ENCODE results near the gene TRIM3. TPM values are rescaled to one million over a fixed set of nuclear protein-coding genes. Genes with fewer than 3 reads are reported as not detected.

The TRIM3 gene
- total and polyA plus RNA-seq, 2 of the 8 experiments (the other 6 are each of a cell fraction or from before 2014, with no cell fraction given): 10.7 to 14.3 TPM

DNA sequence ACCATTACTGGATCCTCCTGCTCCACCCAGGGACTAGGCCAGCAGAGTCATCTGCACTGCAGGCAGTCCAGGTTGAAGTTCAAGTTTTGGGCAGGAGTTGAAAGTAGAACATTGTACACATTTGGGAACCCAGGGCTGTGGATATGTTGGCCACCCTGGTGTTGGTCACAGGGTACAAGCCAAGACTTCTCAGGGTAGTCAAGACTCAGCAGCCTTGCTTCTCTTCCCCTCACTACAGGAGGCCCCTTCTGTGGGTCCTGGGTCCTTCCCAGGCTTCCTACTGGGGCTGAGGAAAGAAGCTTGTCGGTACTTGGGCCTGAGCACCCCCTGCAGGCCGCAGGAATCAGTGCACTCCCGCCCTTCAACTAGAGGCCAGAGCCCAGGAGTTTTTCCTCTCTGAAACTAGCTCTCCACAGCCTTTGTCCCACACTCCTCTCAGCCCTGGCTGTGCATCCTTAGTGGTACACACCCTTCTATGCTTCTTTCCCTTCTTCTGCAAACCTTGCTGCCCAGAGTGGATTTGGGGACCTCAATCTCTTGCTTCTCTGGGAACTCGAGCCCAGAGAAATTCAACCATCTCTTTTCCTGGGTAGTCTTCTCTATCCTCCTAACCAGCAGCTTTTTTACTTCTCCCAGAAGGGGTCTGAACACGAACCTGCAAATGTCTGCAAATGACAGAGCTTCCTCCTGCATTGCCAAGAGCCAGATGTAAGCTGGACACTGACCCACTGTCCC lies 30.3 kb downstream of the TRIM3 start (continued):
- TF ChIP-seq, protein P1, sequence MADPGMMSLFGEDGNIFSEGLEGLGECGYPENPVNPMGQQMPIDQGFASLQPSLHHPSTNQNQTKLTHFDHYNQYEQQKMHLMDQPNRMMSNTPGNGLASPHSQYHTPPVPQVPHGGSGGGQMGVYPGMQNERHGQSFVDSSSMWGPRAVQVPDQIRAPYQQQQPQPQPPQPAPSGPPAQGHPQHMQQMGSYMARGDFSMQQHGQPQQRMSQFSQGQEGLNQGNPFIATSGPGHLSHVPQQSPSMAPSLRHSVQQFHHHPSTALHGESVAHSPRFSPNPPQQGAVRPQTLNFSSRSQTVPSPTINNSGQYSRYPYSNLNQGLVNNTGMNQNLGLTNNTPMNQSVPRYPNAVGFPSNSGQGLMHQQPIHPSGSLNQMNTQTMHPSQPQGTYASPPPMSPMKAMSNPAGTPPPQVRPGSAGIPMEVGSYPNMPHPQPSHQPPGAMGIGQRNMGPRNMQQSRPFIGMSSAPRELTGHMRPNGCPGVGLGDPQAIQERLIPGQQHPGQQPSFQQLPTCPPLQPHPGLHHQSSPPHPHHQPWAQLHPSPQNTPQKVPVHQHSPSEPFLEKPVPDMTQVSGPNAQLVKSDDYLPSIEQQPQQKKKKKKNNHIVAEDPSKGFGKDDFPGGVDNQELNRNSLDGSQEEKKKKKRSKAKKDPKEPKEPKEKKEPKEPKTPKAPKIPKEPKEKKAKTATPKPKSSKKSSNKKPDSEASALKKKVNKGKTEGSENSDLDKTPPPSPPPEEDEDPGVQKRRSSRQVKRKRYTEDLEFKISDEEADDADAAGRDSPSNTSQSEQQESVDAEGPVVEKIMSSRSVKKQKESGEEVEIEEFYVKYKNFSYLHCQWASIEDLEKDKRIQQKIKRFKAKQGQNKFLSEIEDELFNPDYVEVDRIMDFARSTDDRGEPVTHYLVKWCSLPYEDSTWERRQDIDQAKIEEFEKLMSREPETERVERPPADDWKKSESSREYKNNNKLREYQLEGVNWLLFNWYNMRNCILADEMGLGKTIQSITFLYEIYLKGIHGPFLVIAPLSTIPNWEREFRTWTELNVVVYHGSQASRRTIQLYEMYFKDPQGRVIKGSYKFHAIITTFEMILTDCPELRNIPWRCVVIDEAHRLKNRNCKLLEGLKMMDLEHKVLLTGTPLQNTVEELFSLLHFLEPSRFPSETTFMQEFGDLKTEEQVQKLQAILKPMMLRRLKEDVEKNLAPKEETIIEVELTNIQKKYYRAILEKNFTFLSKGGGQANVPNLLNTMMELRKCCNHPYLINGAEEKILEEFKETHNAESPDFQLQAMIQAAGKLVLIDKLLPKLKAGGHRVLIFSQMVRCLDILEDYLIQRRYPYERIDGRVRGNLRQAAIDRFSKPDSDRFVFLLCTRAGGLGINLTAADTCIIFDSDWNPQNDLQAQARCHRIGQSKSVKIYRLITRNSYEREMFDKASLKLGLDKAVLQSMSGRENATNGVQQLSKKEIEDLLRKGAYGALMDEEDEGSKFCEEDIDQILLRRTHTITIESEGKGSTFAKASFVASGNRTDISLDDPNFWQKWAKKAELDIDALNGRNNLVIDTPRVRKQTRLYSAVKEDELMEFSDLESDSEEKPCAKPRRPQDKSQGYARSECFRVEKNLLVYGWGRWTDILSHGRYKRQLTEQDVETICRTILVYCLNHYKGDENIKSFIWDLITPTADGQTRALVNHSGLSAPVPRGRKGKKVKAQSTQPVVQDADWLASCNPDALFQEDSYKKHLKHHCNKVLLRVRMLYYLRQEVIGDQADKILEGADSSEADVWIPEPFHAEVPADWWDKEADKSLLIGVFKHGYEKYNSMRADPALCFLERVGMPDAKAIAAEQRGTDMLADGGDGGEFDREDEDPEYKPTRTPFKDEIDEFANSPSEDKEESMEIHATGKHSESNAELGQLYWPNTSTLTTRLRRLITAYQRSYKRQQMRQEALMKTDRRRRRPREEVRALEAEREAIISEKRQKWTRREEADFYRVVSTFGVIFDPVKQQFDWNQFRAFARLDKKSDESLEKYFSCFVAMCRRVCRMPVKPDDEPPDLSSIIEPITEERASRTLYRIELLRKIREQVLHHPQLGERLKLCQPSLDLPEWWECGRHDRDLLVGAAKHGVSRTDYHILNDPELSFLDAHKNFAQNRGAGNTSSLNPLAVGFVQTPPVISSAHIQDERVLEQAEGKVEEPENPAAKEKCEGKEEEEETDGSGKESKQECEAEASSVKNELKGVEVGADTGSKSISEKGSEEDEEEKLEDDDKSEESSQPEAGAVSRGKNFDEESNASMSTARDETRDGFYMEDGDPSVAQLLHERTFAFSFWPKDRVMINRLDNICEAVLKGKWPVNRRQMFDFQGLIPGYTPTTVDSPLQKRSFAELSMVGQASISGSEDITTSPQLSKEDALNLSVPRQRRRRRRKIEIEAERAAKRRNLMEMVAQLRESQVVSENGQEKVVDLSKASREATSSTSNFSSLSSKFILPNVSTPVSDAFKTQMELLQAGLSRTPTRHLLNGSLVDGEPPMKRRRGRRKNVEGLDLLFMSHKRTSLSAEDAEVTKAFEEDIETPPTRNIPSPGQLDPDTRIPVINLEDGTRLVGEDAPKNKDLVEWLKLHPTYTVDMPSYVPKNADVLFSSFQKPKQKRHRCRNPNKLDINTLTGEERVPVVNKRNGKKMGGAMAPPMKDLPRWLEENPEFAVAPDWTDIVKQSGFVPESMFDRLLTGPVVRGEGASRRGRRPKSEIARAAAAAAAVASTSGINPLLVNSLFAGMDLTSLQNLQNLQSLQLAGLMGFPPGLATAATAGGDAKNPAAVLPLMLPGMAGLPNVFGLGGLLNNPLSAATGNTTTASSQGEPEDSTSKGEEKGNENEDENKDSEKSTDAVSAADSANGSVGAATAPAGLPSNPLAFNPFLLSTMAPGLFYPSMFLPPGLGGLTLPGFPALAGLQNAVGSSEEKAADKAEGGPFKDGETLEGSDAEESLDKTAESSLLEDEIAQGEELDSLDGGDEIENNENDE (IDR thresholded peaks at IDR 0.05; ENCODE audit: insufficient replicate concordance, low read length): no peak
- TF ChIP-seq, protein P2, sequence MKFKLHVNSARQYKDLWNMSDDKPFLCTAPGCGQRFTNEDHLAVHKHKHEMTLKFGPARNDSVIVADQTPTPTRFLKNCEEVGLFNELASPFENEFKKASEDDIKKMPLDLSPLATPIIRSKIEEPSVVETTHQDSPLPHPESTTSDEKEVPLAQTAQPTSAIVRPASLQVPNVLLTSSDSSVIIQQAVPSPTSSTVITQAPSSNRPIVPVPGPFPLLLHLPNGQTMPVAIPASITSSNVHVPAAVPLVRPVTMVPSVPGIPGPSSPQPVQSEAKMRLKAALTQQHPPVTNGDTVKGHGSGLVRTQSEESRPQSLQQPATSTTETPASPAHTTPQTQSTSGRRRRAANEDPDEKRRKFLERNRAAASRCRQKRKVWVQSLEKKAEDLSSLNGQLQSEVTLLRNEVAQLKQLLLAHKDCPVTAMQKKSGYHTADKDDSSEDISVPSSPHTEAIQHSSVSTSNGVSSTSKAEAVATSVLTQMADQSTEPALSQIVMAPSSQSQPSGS (IDR thresholded peaks at IDR 0.05; ENCODE audit: low read length): no peak
- TF ChIP-seq SUZ12 (IDR thresholded peaks at IDR 0.05; ENCODE audit: low read length): no peak
- no peak for TF ChIP-seq POLR2AphosphoS5 (IDR thresholded peaks at IDR 0.05; ENCODE audit: low read depth, low read length)
- TF ChIP-seq CBX5 (IDR thresholded peaks at IDR 0.05; ENCODE audit: low read depth, low read length): no peak
- no peak for TF ChIP-seq GTF2F1 (IDR thresholded peaks at IDR 0.05; ENCODE audit: borderline replicate concordance, low read depth, low read length)
- TF ChIP-seq MAFK (IDR thresholded peaks at IDR 0.05; ENCODE audit: low read depth, low read length): no peak
- no peak for TF ChIP-seq CEBPB (IDR thresholded peaks at IDR 0.05; ENCODE audit: low read depth, low read length)

Measured in H1 (cell line).